ENCODE data around the gene ADAMTS8. TPM values are rescaled to one million over a fixed set of nuclear protein-coding genes. Genes with fewer than 3 reads are reported as not detected.

The ADAMTS8 gene
- total and polyA plus RNA-seq, 10 of the 15 experiments (the other 5 are each of a cell fraction or from before 2014, with no cell fraction given) = not detected

DNA sequence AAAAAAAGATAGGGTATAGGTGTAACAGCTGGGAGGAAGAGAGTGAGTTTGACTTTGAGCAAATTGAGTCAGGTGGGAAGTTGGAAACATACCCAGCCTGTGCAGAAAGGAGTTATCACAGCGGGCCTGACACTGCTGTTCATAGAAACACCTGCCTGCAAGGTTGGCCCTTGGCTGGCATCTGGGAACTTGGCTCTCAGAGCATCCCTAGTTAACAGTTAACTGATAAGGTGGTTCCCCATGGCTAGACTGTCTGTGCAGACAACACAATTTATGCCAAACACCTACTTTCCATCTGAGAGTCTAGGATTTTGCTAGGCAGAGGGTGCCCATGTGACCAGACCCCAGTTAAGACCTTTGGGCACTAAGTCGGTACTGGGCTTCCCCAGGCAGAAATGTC, 31.4 kb downstream of the ADAMTS8 start:
- in situ Hi-C loops (cut with MboI) (no loop called here), intact Hi-C loops (cut with micrococcal nuclease; ENCODE audit: unreplicated experiment) (no loop called here)
- no peaks in the 10 kb centered on the region for H3K9me3 ChIP-seq (replicated peaks; ENCODE audit: control insufficient read depth, insufficient read depth, low read length)
- POLR2A ChIA-PET = no interaction called here
- 50% methylated on average over 2 of the region's 2 CpGs for WGBS (ENCODE audit: insufficient coverage, insufficient replicate concordance, low lambda C conversion rate, missing lambda C conversion rate)
- H3K27ac ChIP-seq (ENCODE audit: control insufficient read depth, insufficient read depth) = no peak overlapping the region
- H4K20me1 ChIP-seq (ENCODE audit: control insufficient read depth, insufficient read depth) = no peaks in the 10 kb centered on the region
- peaks cover 0 to 2% of the 10 kb centered on the region in 2 experiments; a peak in 2 of 4 replicates for H3K27me3 ChIP-seq (replicated peaks in 1 of 2; ENCODE audit: control insufficient read depth in 2 of 2, insufficient read depth in 2 of 2, low read length in 1 of 2)
- H3K79me2 ChIP-seq (ENCODE audit: control insufficient read depth, insufficient read depth, low read length) = no peaks in the 10 kb centered on the region
- SMC1A ChIA-PET (ENCODE audit: uncharacterized antibody, unreplicated experiment) = no interaction called here
- RAD21 ChIA-PET (ENCODE audit: unreplicated experiment) = no interaction called here
- H3K4me1 ChIP-seq (ENCODE audit: control insufficient read depth, insufficient read depth, low read length) = no peaks in the 10 kb centered on the region
- H2AFZ ChIP-seq (ENCODE audit: control insufficient read depth, low read depth, low read length) = no peak overlapping the region
- no peak overlapping the region for H3K9ac ChIP-seq (ENCODE audit: control insufficient read depth, insufficient read depth, low read length)
- H3K4me2 ChIP-seq (ENCODE audit: control insufficient read depth, insufficient read depth) = no peak overlapping the region
- CTCF ChIA-PET = no interaction called here
- DNase-seq (ENCODE audit: low read depth, low spot score) (no peak), FAIRE-seq (no peak), ATAC-seq (no peak)
- H3K4me3 ChIP-seq = no peak overlapping the region
- no peaks in the 10 kb centered on the region for H3K36me3 ChIP-seq (ENCODE audit: control insufficient read depth in 2 of 2, insufficient read depth in 2 of 2, low read length in 1 of 2)
- TF ChIP-seq, protein P1, sequence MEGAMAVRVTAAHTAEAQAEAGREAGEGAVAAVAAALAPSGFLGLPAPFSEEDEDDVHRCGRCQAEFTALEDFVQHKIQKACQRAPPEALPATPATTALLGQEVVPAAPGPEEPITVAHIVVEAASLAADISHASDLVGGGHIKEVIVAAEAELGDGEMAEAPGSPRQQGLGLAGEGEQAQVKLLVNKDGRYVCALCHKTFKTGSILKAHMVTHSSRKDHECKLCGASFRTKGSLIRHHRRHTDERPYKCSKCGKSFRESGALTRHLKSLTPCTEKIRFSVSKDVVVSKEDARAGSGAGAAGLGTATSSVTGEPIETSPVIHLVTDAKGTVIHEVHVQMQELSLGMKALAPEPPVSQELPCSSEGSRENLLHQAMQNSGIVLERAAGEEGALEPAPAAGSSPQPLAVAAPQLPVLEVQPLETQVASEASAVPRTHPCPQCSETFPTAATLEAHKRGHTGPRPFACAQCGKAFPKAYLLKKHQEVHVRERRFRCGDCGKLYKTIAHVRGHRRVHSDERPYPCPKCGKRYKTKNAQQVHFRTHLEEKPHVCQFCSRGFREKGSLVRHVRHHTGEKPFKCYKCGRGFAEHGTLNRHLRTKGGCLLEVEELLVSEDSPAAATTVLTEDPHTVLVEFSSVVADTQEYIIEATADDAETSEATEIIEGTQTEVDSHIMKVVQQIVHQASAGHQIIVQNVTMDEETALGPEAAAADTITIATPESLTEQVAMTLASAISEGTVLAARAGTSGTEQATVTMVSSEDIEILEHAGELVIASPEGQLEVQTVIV (IDR thresholded peaks at IDR 0.05; ENCODE audit: borderline replicate concordance, partially characterized antibody) = no peak
- TF ChIP-seq, protein P2, sequence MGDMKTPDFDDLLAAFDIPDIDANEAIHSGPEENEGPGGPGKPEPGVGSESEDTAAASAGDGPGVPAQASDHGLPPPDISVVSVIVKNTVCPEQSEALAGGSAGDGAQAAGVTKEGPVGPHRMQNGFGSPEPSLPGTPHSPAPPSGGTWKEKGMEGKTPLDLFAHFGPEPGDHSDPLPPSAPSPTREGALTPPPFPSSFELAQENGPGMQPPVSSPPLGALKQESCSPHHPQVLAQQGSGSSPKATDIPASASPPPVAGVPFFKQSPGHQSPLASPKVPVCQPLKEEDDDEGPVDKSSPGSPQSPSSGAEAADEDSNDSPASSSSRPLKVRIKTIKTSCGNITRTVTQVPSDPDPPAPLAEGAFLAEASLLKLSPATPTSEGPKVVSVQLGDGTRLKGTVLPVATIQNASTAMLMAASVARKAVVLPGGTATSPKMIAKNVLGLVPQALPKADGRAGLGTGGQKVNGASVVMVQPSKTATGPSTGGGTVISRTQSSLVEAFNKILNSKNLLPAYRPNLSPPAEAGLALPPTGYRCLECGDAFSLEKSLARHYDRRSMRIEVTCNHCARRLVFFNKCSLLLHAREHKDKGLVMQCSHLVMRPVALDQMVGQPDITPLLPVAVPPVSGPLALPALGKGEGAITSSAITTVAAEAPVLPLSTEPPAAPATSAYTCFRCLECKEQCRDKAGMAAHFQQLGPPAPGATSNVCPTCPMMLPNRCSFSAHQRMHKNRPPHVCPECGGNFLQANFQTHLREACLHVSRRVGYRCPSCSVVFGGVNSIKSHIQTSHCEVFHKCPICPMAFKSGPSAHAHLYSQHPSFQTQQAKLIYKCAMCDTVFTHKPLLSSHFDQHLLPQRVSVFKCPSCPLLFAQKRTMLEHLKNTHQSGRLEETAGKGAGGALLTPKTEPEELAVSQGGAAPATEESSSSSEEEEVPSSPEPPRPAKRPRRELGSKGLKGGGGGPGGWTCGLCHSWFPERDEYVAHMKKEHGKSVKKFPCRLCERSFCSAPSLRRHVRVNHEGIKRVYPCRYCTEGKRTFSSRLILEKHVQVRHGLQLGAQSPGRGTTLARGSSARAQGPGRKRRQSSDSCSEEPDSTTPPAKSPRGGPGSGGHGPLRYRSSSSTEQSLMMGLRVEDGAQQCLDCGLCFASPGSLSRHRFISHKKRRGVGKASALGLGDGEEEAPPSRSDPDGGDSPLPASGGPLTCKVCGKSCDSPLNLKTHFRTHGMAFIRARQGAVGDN (IDR thresholded peaks at IDR 0.05) = no peak
- TF ChIP-seq, protein P3, sequence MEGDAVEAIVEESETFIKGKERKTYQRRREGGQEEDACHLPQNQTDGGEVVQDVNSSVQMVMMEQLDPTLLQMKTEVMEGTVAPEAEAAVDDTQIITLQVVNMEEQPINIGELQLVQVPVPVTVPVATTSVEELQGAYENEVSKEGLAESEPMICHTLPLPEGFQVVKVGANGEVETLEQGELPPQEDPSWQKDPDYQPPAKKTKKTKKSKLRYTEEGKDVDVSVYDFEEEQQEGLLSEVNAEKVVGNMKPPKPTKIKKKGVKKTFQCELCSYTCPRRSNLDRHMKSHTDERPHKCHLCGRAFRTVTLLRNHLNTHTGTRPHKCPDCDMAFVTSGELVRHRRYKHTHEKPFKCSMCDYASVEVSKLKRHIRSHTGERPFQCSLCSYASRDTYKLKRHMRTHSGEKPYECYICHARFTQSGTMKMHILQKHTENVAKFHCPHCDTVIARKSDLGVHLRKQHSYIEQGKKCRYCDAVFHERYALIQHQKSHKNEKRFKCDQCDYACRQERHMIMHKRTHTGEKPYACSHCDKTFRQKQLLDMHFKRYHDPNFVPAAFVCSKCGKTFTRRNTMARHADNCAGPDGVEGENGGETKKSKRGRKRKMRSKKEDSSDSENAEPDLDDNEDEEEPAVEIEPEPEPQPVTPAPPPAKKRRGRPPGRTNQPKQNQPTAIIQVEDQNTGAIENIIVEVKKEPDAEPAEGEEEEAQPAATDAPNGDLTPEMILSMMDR (IDR thresholded peaks at IDR 0.05 in 2 of 3, conservative IDR thresholded peaks at IDR 0.05 in 1 of 3; ENCODE audit: control insufficient read depth in 2 of 3, extremely low read depth in 1 of 3, insufficient read depth in 1 of 3, low read depth in 3 of 3, low read length in 3 of 3) = no peak
- TF ChIP-seq CBX5 (IDR thresholded peaks at IDR 0.05; ENCODE audit: low read depth) (no peak), CEBPB (IDR thresholded peaks at IDR 0.05; ENCODE audit: borderline replicate concordance in 1 of 2, low read depth in 2 of 2, low read length in 2 of 2) (no peak), ZBED1 (IDR thresholded peaks at IDR 0.05; ENCODE audit: borderline replicate concordance) (no peak), IKZF1 (conservative IDR thresholded peaks at IDR 0.05) (no peak), CREB1 (IDR thresholded peaks at IDR 0.05; ENCODE audit: low read depth) (no peak)
- no TSS peak for BruUV-seq (replicated peaks)
